ENCODE results near the gene COL13A1. TPM values are rescaled to one million over a fixed set of nuclear protein-coding genes. Genes with fewer than 3 reads are reported as not detected.

COL13A1 gene
- total and polyA plus RNA-seq, 2 experiments from 2014 or later: 5.2 to 8.6 TPM

- TF ChIP-seq CTCF (conservative IDR thresholded peaks at IDR 0.05; ENCODE audit: low read depth in 2 of 2) (no peak), POLR2AphosphoS5 (IDR thresholded peaks at IDR 0.05; ENCODE audit: low read depth) (no peak), ZNF114 (CRISPR knock-in tag; IDR thresholded peaks at IDR 0.05) (no peak)
These were observed 61.9 kb downstream of the COL13A1 start (continued) for GRCh38 chr10:69863580-69863979.

- H2AFZ ChIP-seq: no peak overlapping the region
- DNase-seq (ENCODE audit: low spot score): no peak
- no peaks in the 10 kb centered on the region for H3K27me3 ChIP-seq (ENCODE audit: insufficient read depth)
- 0 out of 2 replicates have a peak, but pooled peaks cover 5% of the 10 kb centered on the region for H3F3A ChIP-seq (replicated peaks; ENCODE audit: low read depth)
- no peaks in the 10 kb centered on the region for H4K20me1 ChIP-seq (replicated peaks; ENCODE audit: insufficient read depth)
- H3K79me2 ChIP-seq (replicated peaks; ENCODE audit: insufficient read depth): no peaks in the 10 kb centered on the region
- TF ChIP-seq CTCF (conservative IDR thresholded peaks at IDR 0.05; ENCODE audit: low read depth in 2 of 2) (no peak), POLR2AphosphoS5 (IDR thresholded peaks at IDR 0.05; ENCODE audit: low read depth) (no peak), ZNF462 (CRISPR knock-in tag; IDR thresholded peaks at IDR 0.05) (no peak), EZH2phosphoT487 (IDR thresholded peaks at IDR 0.05; ENCODE audit: unreplicated experiment) (no peak), JUNB (IDR thresholded peaks at IDR 0.05; ENCODE audit: unreplicated experiment) (no peak), EZH2 (IDR thresholded peaks at IDR 0.05; ENCODE audit: low read depth, unreplicated experiment) (no peak)
- Mint-ChIP-seq H3K4me1 (peaks cover 76% of the 10 kb centered on the region), H3K4me3 (no peak overlapping the region), H3K27ac (no peak overlapping the region), H3K27me3 (ENCODE audit: insufficient read depth, low read depth, poor library complexity) (peaks cover 28% of the 10 kb centered on the region), H3K9me3 (no peaks in the 10 kb centered on the region), H3K36me3 (ENCODE audit: low read depth) (no peaks in the 10 kb centered on the region)
- H3K36me3 ChIP-seq (ENCODE audit: insufficient read depth): no peaks in the 10 kb centered on the region
- H3K4me3 ChIP-seq: no peak overlapping the region
- H3K4me2 ChIP-seq: no peak overlapping the region
- peaks cover 52% of the 10 kb centered on the region for H3K4me1 ChIP-seq (ENCODE audit: insufficient read depth)
- no peak for ATAC-seq
- no peak overlapping the region for H3K27ac ChIP-seq (ENCODE audit: low read depth)
- no peaks in the 10 kb centered on the region for H3K9me2 ChIP-seq (ENCODE audit: insufficient read depth)
These were observed 62.6 kb downstream of the COL13A1 start for GRCh38 chr10:69864321-69864720.
